ENCODE measurements around the gene CDA. TPM values are rescaled to one million over a fixed set of nuclear protein-coding genes. Genes with fewer than 3 reads are reported as not detected.

Gene CDA
- polyA plus RNA-seq, 1 of the 3 experiments (the other 2 are of a cell fraction), result 0.12 TPM

- H3F3A ChIP-seq (replicated peaks; ENCODE audit: insufficient read depth), result peaks cover 19% of the 10 kb centered on the region
- no peaks in the 10 kb centered on the region for H3K36me3 ChIP-seq (replicated peaks in 1 of 2; ENCODE audit: control insufficient read depth in 1 of 2, insufficient read depth in 2 of 2, low read length in 1 of 2)
- no peak for TF ChIP-seq ZBTB33 (IDR thresholded peaks at IDR 0.05; ENCODE audit: borderline replicate concordance, low read depth)
- TF ChIP-seq EZH2phosphoT487 (IDR thresholded peaks at IDR 0.05; ENCODE audit: borderline replicate concordance, low read depth), result no peak
- no peak for TF ChIP-seq MXI1 (IDR thresholded peaks at IDR 0.05; ENCODE audit: low read depth, low read length)
- TF ChIP-seq TEAD4 (IDR thresholded peaks at IDR 0.05; ENCODE audit: borderline replicate concordance, insufficient read depth), result no peak
- TF ChIP-seq GATA2 (CRISPR knock-in tag; IDR thresholded peaks at IDR 0.05), result no peak
- CTCF ChIA-PET, result interaction anchor here (2.7 kb wide), 1 partner anchor 22 kb away, joined by 10 read pairs; the partner anchor contains the start of gene PINK1
- no peaks in the 10 kb centered on the region for H4K20me1 ChIP-seq (ENCODE audit: insufficient read depth)
- H3K79me2 ChIP-seq (ENCODE audit: insufficient read depth), result no peaks in the 10 kb centered on the region
- no peak overlapping the region for H3K4me2 ChIP-seq
- H3K4me3 ChIP-seq (ENCODE audit: low read depth in 2 of 2, low read length in 1 of 2), result no peak overlapping the region
- H3K27ac ChIP-seq (ENCODE audit: low read depth in 2 of 2, low read length in 1 of 2), result no peak overlapping the region
- DNase-seq, result no peak
- H3K9me2 ChIP-seq, result no peaks in the 10 kb centered on the region
- 100% methylated on average over 2 of the region's 2 CpGs for WGBS (ENCODE audit: low lambda C conversion rate)
- no peaks in the 10 kb centered on the region for H3K27me3 ChIP-seq (ENCODE audit: insufficient read depth)
- POLR2A ChIA-PET, result no interaction called here
- peaks cover 6 to 10% of the 10 kb centered on the region in 2 experiments; a peak in 1 of 4 replicates for H3K4me1 ChIP-seq (ENCODE audit: control insufficient read depth in 1 of 2, insufficient read depth in 2 of 2, low read depth in 1 of 2, low read length in 1 of 2)
- H2AFZ ChIP-seq (ENCODE audit: low read depth), result no peak overlapping the region
- H3K9ac ChIP-seq, result no peak overlapping the region
- no peaks in the 10 kb centered on the region for H3K9me3 ChIP-seq
Measured at GRCh38 chr1:20610970-20611369, 22.1 kb downstream of the CDA start.

GRCh38 chr1:20611652-20612051 lies 22.8 kb downstream of the CDA start:
- Histone ChIP-seq H3K4me3 (ENCODE audit: low read depth in 2 of 2, low read length in 1 of 2) (no peak overlapping the region), H3K36me3 (replicated peaks in 1 of 2; ENCODE audit: control insufficient read depth in 1 of 2, insufficient read depth in 2 of 2, low read length in 1 of 2) (no peaks in the 10 kb centered on the region), H3K79me2 (ENCODE audit: insufficient read depth) (no peaks in the 10 kb centered on the region), H3K4me2 (no peak overlapping the region), H3K9me2 (no peaks in the 10 kb centered on the region), H3K9ac (no peak overlapping the region), H3F3A (replicated peaks; ENCODE audit: insufficient read depth) (peaks cover 19% of the 10 kb centered on the region), H3K9me3 (no peaks in the 10 kb centered on the region), H3K4me1 (ENCODE audit: control insufficient read depth in 1 of 2, insufficient read depth in 2 of 2, low read depth in 1 of 2, low read length in 1 of 2) (peaks cover 6 to 10% of the 10 kb centered on the region in 2 experiments; a peak in 1 of 4 replicates), H2AFZ (ENCODE audit: low read depth) (no peak overlapping the region), H4K20me1 (ENCODE audit: insufficient read depth) (no peaks in the 10 kb centered on the region), H3K27ac (ENCODE audit: low read depth in 2 of 2, low read length in 1 of 2) (no peak overlapping the region), H3K27me3 (ENCODE audit: insufficient read depth) (no peaks in the 10 kb centered on the region)
- ChIA-PET CTCF (interaction anchor here (2.7 kb wide), 1 partner anchor 22 kb away, joined by 10 read pairs; the partner anchor contains the start of gene PINK1), POLR2A (no interaction called here)
- DNase-seq, result no peak
- 93% methylated on average over 5 of the region's 5 CpGs for WGBS (ENCODE audit: low lambda C conversion rate)
- TF ChIP-seq ELF1 (IDR thresholded peaks at IDR 0.05) (no peak), REST (IDR thresholded peaks at IDR 0.05; ENCODE audit: low read depth, low read length) (no peak), RFX5 (IDR thresholded peaks at IDR 0.05; ENCODE audit: low read length) (no peak), USF1 (IDR thresholded peaks at IDR 0.05; ENCODE audit: borderline replicate concordance, low read depth) (no peak), RCOR1 (IDR thresholded peaks at IDR 0.05; ENCODE audit: low read length) (no peak), USF2 (IDR thresholded peaks at IDR 0.05; ENCODE audit: borderline replicate concordance, low read depth, low read length) (no peak), YY1 (IDR thresholded peaks at IDR 0.05; ENCODE audit: low read depth) (no peak), PBX3 (IDR thresholded peaks at IDR 0.05) (no peak)
